Measurements from ENCODE around the gene COL4A6. TPM values are rescaled to one million over a fixed set of nuclear protein-coding genes. Genes with fewer than 3 reads are reported as not detected.

The COL4A6 gene
- total and polyA plus RNA-seq, 2 of the 4 experiments (the other 2 are of a cell fraction), result 0.36 to 0.74 TPM

GRCh38 chrX:108235986-108236385 is 202.2 kb downstream of the COL4A6 start:
- Histone ChIP-seq H4K91ac (ENCODE audit: insufficient read depth, low read depth, low read length) (no peak overlapping the region), H2BK15ac (ENCODE audit: low read depth, low read length) (no peak overlapping the region), H3K4me3 (ENCODE audit: insufficient read depth, low read depth, low read length) (no peak overlapping the region), H3K27ac (ENCODE audit: insufficient read depth, low read length) (no peak overlapping the region), H3K79me1 (ENCODE audit: low read depth in 1 of 2, low read length in 2 of 2) (no peaks in the 10 kb centered on the region), H2AK5ac (ENCODE audit: low read depth, low read length) (no peak overlapping the region), H2AFZ (replicated peaks; ENCODE audit: low read length, poor library complexity) (no peak overlapping the region), H2BK120ac (ENCODE audit: low read depth, low read length) (no peak overlapping the region), H3K4ac (ENCODE audit: low read depth, low read length) (no peak overlapping the region), H3K4me1 (ENCODE audit: control insufficient read depth, insufficient read depth, low read length) (no peaks in the 10 kb centered on the region), H3K18ac (ENCODE audit: low read depth, low read length) (no peak overlapping the region), H2BK20ac (ENCODE audit: low read depth, low read length) (no peak overlapping the region), H4K20me1 (ENCODE audit: insufficient read depth, low read length) (no peaks in the 10 kb centered on the region), H3K56ac (ENCODE audit: extremely low read depth, insufficient read depth, low read length) (no peak overlapping the region), H4K8ac (ENCODE audit: low read depth in 2 of 2, low read length in 2 of 2) (no peak overlapping the region), H3K9ac (ENCODE audit: low read depth, low read length) (no peak overlapping the region), H3K36me3 (ENCODE audit: control insufficient read depth, insufficient read depth, low read length) (no peaks in the 10 kb centered on the region), H3K9me3 (ENCODE audit: control insufficient read depth, insufficient read depth, low read length) (no peaks in the 10 kb centered on the region), H3K27me3 (ENCODE audit: control insufficient read depth, insufficient read depth, low read length) (peaks cover 12% of the 10 kb centered on the region), H2AK9ac (replicated peaks; ENCODE audit: low read depth, low read length, poor library complexity) (no peak overlapping the region), H2BK5ac (ENCODE audit: low read depth, low read length, poor library complexity, severe bottlenecking) (no peak overlapping the region), H3K9me1 (ENCODE audit: insufficient read depth, low read length) (no peaks in the 10 kb centered on the region), H3K23ac (ENCODE audit: low read depth, low read length) (no peak overlapping the region), H3K4me2 (ENCODE audit: low read depth, low read length) (no peak overlapping the region), H4K5ac (ENCODE audit: low read depth, low read length) (no peak overlapping the region), H3K14ac (replicated peaks; ENCODE audit: low read depth, low read length) (no peak overlapping the region)
- 40% methylated on average over 1 of the region's 4 CpGs; no CpG with 5 or more reads in 1 of the 2 experiments for WGBS, 2 experiments (ENCODE audit: extremely low coverage in 2 of 2, insufficient read length in 1 of 2)
- in situ Hi-C loops (cut with MboI; ENCODE audit: low sequenced_read_pairs) (no loop called here), intact Hi-C loops (cut with micrococcal nuclease) (no loop called here), dilution Hi-C loops (cut with HindIII; ENCODE audit: low sequenced_read_pairs, unreplicated experiment) (no loop called here)
- no TSS peak for BruUV-seq (replicated peaks)
- ChIA-PET POLR2A (ENCODE audit: unreplicated experiment) (no interaction called here), CTCF (interaction anchor here (0.7 kb wide), 1 partner anchor 155 kb away, joined by 3 read pairs; no protein-coding TSS in a partner anchor)
- no peak for TF ChIP-seq MXI1 (IDR thresholded peaks at IDR 0.05; ENCODE audit: borderline replicate concordance, low read depth, low read length)
- no peak for TF ChIP-seq POLR2A (IDR thresholded peaks at IDR 0.05; ENCODE audit: low read depth, low read length)
- TF ChIP-seq SMC3 (IDR thresholded peaks at IDR 0.05; ENCODE audit: low read depth, low read length), result no peak
- TF ChIP-seq BHLHE40 (IDR thresholded peaks at IDR 0.05; ENCODE audit: low read depth, low read length), result no peak
- no peak for TF ChIP-seq MAFK (IDR thresholded peaks at IDR 0.05; ENCODE audit: low read depth, low read length)
- ATAC-seq (ENCODE audit: low read depth) (no peak), DNase-seq (no peak)
